ENCODE data around the gene SLC26A1. TPM values are rescaled to one million over a fixed set of nuclear protein-coding genes. Genes with fewer than 3 reads are reported as not detected.
A peak's percentile ranks its signal among the peaks of the same experiment; 100 is the strongest.

The SLC26A1 gene
- total and polyA plus RNA-seq, 2 of the 13 experiments (the other 11 are each of a cell fraction or from before 2014, with no cell fraction given), result 5.4 to 22.9 TPM

GRCh38 chr4:992297-993110 is 700 bp downstream of the SLC26A1 start (continued):
- TF ChIP-seq, protein P1, sequence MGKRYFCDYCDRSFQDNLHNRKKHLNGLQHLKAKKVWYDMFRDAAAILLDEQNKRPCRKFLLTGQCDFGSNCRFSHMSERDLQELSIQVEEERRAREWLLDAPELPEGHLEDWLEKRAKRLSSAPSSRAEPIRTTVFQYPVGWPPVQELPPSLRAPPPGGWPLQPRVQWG (CRISPR knock-in tag; IDR thresholded peaks at IDR 0.05; ENCODE audit: borderline replicate concordance, low read depth), result no peak
- TF ChIP-seq MIXL1 (CRISPR knock-in tag; IDR thresholded peaks at IDR 0.05) (peak; percentile 78; the same call in 1 of the 2 replicates), MTA3 (CRISPR knock-in tag; IDR thresholded peaks at IDR 0.05) (no peak), ZNF33A (CRISPR knock-in tag; IDR thresholded peaks at IDR 0.05; ENCODE audit: borderline replicate concordance) (no peak), HNF1B (CRISPR knock-in tag; IDR thresholded peaks at IDR 0.05) (peak; percentile 85), AFF4 (CRISPR knock-in tag; IDR thresholded peaks at IDR 0.05) (peak; percentile 76; the same call in 1 of the 2 replicates), CHD2 (IDR thresholded peaks at IDR 0.05; ENCODE audit: low read depth, low read length) (no peak; the same call in 1 of the 2 replicates), SRSF4 (IDR thresholded peaks at IDR 0.05; ENCODE audit: low read depth, low read length, poor library complexity, severe bottlenecking) (no peak), MTA1 (CRISPR knock-in tag; IDR thresholded peaks at IDR 0.05; ENCODE audit: borderline replicate concordance) (no peak; the same call in none of the 2 replicates), HMGA1 (CRISPR knock-in tag; conservative IDR thresholded peaks at IDR 0.05) (no peak), ZNF331 (CRISPR knock-in tag; IDR thresholded peaks at IDR 0.05) (no peak; the same call in none of the 2 replicates), HES4 (CRISPR knock-in tag; IDR thresholded peaks at IDR 0.05; ENCODE audit: borderline replicate concordance) (no peak), RARA (CRISPR knock-in tag; IDR thresholded peaks at IDR 0.05) (peak; percentile 93), ZNF768 (CRISPR knock-in tag; IDR thresholded peaks at IDR 0.05) (peak; percentile 60; the same call in 1 of the 2 replicates), DNMT1 (CRISPR knock-in tag; IDR thresholded peaks at IDR 0.05) (0 out of 2 replicates have a peak, but pooled peaks have one; percentile 33)
- TF ChIP-seq, protein P2, sequence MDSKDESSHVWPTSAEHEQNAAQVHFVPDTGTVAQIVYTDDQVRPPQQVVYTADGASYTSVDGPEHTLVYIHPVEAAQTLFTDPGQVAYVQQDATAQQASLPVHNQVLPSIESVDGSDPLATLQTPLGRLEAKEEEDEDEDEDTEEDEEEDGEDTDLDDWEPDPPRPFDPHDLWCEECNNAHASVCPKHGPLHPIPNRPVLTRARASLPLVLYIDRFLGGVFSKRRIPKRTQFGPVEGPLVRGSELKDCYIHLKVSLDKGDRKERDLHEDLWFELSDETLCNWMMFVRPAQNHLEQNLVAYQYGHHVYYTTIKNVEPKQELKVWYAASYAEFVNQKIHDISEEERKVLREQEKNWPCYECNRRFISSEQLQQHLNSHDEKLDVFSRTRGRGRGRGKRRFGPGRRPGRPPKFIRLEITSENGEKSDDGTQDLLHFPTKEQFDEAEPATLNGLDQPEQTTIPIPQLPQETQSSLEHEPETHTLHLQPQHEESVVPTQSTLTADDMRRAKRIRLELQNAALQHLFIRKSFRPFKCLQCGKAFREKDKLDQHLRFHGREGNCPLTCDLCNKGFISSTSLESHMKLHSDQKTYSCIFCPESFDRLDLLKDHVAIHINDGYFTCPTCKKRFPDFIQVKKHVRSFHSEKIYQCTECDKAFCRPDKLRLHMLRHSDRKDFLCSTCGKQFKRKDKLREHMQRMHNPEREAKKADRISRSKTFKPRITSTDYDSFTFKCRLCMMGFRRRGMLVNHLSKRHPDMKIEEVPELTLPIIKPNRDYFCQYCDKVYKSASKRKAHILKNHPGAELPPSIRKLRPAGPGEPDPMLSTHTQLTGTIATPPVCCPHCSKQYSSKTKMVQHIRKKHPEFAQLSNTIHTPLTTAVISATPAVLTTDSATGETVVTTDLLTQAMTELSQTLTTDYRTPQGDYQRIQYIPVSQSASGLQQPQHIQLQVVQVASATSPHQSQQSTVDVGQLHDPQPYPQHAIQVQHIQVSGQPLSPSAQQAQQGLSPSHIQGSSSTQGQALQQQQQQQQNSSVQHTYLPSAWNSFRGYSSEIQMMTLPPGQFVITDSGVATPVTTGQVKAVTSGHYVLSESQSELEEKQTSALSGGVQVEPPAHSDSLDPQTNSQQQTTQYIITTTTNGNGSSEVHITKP (CRISPR knock-in tag; IDR thresholded peaks at IDR 0.05; ENCODE audit: low read depth), result peak; percentile 74
- TF ChIP-seq, protein P3, sequence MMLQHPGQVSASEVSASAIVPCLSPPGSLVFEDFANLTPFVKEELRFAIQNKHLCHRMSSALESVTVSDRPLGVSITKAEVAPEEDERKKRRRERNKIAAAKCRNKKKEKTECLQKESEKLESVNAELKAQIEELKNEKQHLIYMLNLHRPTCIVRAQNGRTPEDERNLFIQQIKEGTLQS (CRISPR knock-in tag; IDR thresholded peaks at IDR 0.05), result 0 out of 2 replicates have a peak, but pooled peaks have one; percentile 6

Measured in HepG2 (cell line).